OCI-LY3 (cell line): Measurements from ENCODE around the gene TPRX2.

Experiments
- H2AFZ ChIP-seq: fragments of 200-600, 300-600 bp; shearing (Covaris generic); 2 replicates; pipeline ENCODE4 v1.6.0; 2014; ENCODE audit warnings: antibody characterized with exemption, low read depth, low read length
- H3K27ac ChIP-seq: fragments of 200-600, 300-600 bp; sonication (generic); 2 replicates; pipeline ENCODE4 v1.5.1; 2014; ENCODE audit warnings: mild to moderate bottlenecking, low read length, moderate library complexity, mixed read lengths
- H3K27me3 ChIP-seq: fragments of 200-600, 300-600 bp; sonication (generic); 2 replicates; pipeline ENCODE4 v1.6.1; 2014; ENCODE audit warnings: low read depth, low read length, mixed read lengths
- H3K36me3 ChIP-seq: fragments of 200-600, 300-600 bp; sonication (generic); replicated peaks from 2 replicates; pipeline ENCODE3; 2014; ENCODE audit warnings: low read depth, low read length, mixed read lengths
- H3K4me1 ChIP-seq: fragments of 300-600, 200-600 bp; sonication (generic); 2 replicates; pipeline ENCODE4 v1.6.1; 2014; ENCODE audit warnings: low read length, mixed read lengths
- H3K4me2 ChIP-seq: fragments of 200-600, 300-600 bp; sonication (generic); 2 replicates; pipeline ENCODE4 v1.6.1; 2014; ENCODE audit warnings: low read length, mixed read lengths
- H3K4me3 ChIP-seq: fragments of 300-600, 200-600 bp; sonication (generic); 2 replicates; pipeline ENCODE4 v1.5.1; 2014; ENCODE audit warnings: antibody characterized with exemption, mild to moderate bottlenecking, low read length, moderate library complexity
- H3K79me2 ChIP-seq: fragments of 300-600, 200-600 bp; shearing (Covaris generic); 2 replicates; pipeline ENCODE4 v1.6.1; 2014; ENCODE audit warnings: mild to moderate bottlenecking, low read length, mixed read lengths
- H3K9ac ChIP-seq: fragments of 300-600, 200-600 bp; shearing (Covaris generic); 2 replicates; pipeline ENCODE4 v1.6.0; 2014; ENCODE audit warnings: mild to moderate bottlenecking, low read length, moderate library complexity
- H3K9me3 ChIP-seq: fragments of 200-600, 300-600 bp; shearing (Covaris generic); 2 replicates; pipeline ENCODE4 v1.6.1; 2014; ENCODE audit warnings: low read length, mixed read lengths; ENCODE audit not compliant: insufficient read depth
- H4K20me1 ChIP-seq: fragments of 200-600, 300-600 bp; sonication (generic); 2 replicates; pipeline ENCODE4 v1.6.1; 2016; ENCODE audit warnings: low read length, mixed read lengths; ENCODE audit not compliant: insufficient read depth
- EZH2phosphoT487 ChIP-seq: fragments of 200-600 bp; shearing (Covaris generic); IDR thresholded peaks from 2 replicates; pipeline ENCODE4 v1.6.1; 2018; ENCODE audit warnings: antibody characterized with exemption, mixed run types, low read depth
- TF ChIP-seq, protein P1 (sequence below): fragments of 200-600, 300-600 bp; sonication (generic); IDR thresholded peaks from 2 replicates; pipeline ENCODE4 v1.5.1; 2014; ENCODE audit warnings: antibody characterized with exemption, low read length, low read depth

The TPRX2 gene

DNA sequence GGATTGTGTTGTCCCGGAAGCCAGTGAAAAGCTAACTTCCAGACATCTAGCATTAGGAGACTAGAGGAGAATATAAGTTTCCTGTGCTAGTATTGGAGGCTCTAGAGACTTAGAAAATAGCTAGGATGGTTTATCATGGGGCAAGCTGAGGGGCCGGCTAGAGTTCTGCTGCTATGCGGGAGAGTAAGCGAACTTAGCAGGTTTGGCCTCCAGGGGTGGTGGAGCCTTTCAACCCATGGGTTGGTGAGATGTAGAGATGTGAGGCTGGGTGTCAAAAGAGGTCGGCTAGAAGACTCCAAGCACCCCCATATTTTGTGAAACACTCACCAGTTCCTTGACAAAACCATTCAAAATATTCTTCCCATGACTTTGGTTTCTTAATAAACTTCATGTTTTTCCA is 22.7 kb downstream of the TPRX2 start:
- no peak overlapping the region for H2AFZ ChIP-seq
- no peak overlapping the region for H3K4me3 ChIP-seq
- no peaks in the 10 kb centered on the region for H4K20me1 ChIP-seq
- H3K9me3 ChIP-seq: no peaks in the 10 kb centered on the region
- H3K27ac ChIP-seq: no peak overlapping the region
- no peaks in the 10 kb centered on the region for H3K79me2 ChIP-seq
- H3K4me1 ChIP-seq: no peaks in the 10 kb centered on the region
- no peaks in the 10 kb centered on the region for H3K36me3 ChIP-seq
- TF ChIP-seq, protein P1, sequence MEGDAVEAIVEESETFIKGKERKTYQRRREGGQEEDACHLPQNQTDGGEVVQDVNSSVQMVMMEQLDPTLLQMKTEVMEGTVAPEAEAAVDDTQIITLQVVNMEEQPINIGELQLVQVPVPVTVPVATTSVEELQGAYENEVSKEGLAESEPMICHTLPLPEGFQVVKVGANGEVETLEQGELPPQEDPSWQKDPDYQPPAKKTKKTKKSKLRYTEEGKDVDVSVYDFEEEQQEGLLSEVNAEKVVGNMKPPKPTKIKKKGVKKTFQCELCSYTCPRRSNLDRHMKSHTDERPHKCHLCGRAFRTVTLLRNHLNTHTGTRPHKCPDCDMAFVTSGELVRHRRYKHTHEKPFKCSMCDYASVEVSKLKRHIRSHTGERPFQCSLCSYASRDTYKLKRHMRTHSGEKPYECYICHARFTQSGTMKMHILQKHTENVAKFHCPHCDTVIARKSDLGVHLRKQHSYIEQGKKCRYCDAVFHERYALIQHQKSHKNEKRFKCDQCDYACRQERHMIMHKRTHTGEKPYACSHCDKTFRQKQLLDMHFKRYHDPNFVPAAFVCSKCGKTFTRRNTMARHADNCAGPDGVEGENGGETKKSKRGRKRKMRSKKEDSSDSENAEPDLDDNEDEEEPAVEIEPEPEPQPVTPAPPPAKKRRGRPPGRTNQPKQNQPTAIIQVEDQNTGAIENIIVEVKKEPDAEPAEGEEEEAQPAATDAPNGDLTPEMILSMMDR: no peak
- no peak for TF ChIP-seq EZH2phosphoT487
- H3K4me2 ChIP-seq: no peak overlapping the region
- peaks cover 22% of the 10 kb centered on the region for H3K27me3 ChIP-seq
- H3K9ac ChIP-seq: no peak overlapping the region

DNA sequence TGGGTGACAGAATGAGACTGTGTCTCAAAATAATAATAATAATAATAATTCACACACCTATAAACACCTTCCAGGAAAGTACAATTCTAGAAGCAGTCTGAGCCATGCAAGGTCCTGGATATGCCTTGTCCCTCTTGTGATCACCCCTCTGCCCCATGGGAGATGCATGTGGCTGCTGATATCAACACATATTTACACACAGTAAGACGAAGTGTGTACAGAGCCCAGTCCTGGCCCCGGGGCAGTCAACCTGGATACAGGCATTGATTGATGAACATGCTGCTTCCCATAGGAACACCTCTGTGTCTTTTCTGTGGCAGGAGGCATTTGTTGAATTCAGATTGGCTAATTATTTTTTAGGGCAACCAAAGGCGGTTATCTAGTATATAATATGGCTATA is 23.9 kb downstream of the TPRX2 start:
- TF ChIP-seq, protein P1: no peak
- no peak for TF ChIP-seq EZH2phosphoT487
- H3K4me2 ChIP-seq: no peak overlapping the region

DNA sequence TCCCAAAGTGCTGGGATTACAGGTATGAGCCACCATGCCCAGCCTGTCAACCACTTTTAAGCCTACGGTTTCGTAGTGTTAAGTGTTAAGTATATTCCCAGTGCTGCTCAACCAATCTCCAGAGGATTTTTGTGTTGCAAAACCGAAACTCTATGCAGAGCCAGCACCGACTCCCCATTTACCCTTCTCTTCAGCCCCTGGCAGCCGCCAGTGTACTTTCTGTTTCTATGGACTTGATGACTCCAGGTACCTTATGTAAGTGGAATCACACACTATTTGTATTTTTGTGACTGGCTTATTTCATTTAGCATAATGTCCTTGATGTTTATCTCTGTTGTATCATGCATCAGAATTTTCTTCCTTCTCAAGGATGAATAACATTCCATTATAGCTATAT is 26.0 kb downstream of the TPRX2 start:
- no peak overlapping the region for H3K4me2 ChIP-seq
- no peaks in the 10 kb centered on the region for H3K4me1 ChIP-seq
- no peak overlapping the region for H2AFZ ChIP-seq
- H4K20me1 ChIP-seq: no peaks in the 10 kb centered on the region
- no peak for TF ChIP-seq EZH2phosphoT487
- TF ChIP-seq, protein P1: no peak
- H3K27ac ChIP-seq: no peak overlapping the region
- H3K9me3 ChIP-seq: no peaks in the 10 kb centered on the region
- peaks cover 22% of the 10 kb centered on the region for H3K27me3 ChIP-seq
- H3K36me3 ChIP-seq: no peaks in the 10 kb centered on the region
- H3K79me2 ChIP-seq: no peaks in the 10 kb centered on the region
- no peak overlapping the region for H3K9ac ChIP-seq
- H3K4me3 ChIP-seq: no peak overlapping the region

More for the DNA sequence above, 23.9 kb downstream of the TPRX2 start:
- Histone ChIP-seq H3K4me1 (no peaks in the 10 kb centered on the region), H2AFZ (no peak overlapping the region), H3K9me3 (no peaks in the 10 kb centered on the region), H3K9ac (no peak overlapping the region), H3K79me2 (no peaks in the 10 kb centered on the region), H4K20me1 (no peaks in the 10 kb centered on the region), H3K27ac (no peak overlapping the region), H3K36me3 (no peaks in the 10 kb centered on the region), H3K4me3 (no peak overlapping the region), H3K27me3 (peaks cover 22% of the 10 kb centered on the region)

DNA sequence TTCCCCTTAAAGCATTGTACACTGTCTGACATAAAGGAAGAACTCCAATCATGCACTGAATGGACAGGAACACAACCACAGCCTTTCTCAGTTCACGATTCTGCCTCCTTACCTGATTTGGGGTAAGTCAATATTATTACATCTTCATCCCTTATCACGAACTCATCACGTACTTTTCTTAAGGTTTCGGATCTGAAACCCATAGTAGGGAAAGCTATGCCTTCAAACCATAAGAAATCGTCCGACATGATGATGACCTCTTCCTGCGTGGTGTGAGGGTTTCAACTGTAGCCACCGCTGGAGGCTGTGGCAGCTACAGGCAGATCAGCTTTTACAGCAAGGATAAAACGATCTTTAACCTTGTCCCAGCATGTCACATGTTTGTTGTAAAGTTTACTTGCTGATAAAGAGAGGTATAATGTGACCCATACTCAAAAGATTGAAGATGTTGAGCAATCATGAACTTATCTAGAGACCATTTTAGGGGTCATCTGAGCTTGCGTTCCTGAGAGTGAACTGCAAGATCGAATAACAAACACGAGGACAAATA is 27.1 kb downstream of the TPRX2 start, which contains the start of gene SULT2A1:
Gene SULT2A1, minus strand, starts transcription at position 306 of the 550 bp plus-strand sequence. Its CDS starts 58 bp downstream, at position 248.
- H3K4me3 ChIP-seq: no peak within 1 kb of the TSS
- TF ChIP-seq, protein P1: no peak
- no peak for TF ChIP-seq EZH2phosphoT487
- H3K36me3 ChIP-seq: no peaks in the 10 kb centered on the region
- no peak within 1 kb of the TSS for H3K9ac ChIP-seq
- no peak within 1 kb of the TSS for H2AFZ ChIP-seq
- no peaks in the 10 kb centered on the region for H4K20me1 ChIP-seq
- no peaks in the 10 kb centered on the region for H3K79me2 ChIP-seq
- H3K4me1 ChIP-seq: no peaks in the 10 kb centered on the region
- H3K27ac ChIP-seq: no peak within 1 kb of the TSS
- H3K27me3 ChIP-seq: peaks cover 22% of the 10 kb centered on the region
- H3K4me2 ChIP-seq: no peak within 1 kb of the TSS
- no peaks in the 10 kb centered on the region for H3K9me3 ChIP-seq
